GM12873 (cell line): ENCODE measurements around the gene CIAO2B.

Source experiments
- CTCF ChIP-seq: IDR thresholded peaks from 2 replicates; pipeline ENCODE4 v1.5.1; 2012; ENCODE audit warnings: low read depth, mild to moderate bottlenecking, moderate library complexity, low read length, control low read depth; ENCODE audit not compliant: insufficient read depth; ENCODE audit errors: missing control alignments

CIAO2B gene

GRCh38 chr16:66960270-66960669, 26.1 kb upstream of the CIAO2B start:
- TF ChIP-seq CTCF = no peak

GRCh38 chr16:66959704-66960161, 25.5 kb upstream of the CIAO2B start:
- TF ChIP-seq CTCF = no peak

- TF ChIP-seq CTCF = no peak
Measured at GRCh38 chr16:66958857-66959703, 24.9 kb upstream of the CIAO2B start.

DNA sequence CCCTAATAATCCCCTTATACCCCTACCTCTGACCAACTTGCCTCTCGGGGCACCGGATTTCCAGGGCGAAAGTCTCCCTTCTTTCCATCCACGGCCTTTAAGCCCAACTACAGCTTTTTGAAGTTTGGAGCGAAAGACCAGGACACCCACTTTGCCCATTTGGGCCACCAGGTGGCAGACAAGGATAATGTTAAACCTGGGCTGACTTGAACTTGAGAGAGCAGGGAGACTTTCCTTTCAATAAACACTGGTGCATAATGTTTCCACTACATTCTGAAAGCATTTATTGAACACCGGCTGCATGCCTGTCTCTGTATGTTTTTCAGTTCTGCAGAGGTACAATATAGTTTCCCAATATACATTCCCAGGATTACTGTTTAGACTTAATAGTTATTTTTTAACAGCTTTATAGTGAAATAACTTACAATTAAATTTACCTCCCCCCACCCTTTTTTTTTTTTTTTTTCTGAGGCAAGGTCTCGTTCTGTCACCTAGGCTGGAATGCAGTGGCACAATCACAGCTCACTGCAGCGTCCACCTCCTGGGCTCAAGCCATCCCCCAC, 20.0 kb upstream of the CIAO2B start:
- TF ChIP-seq CTCF = peak; percentile 88

GRCh38 chr16:66953462-66954096, 19.4 kb upstream of the CIAO2B start:
- TF ChIP-seq CTCF = no peak

- no peak for TF ChIP-seq CTCF
Measured at GRCh38 chr16:66952430-66953110, 18.4 kb upstream of the CIAO2B start.
